Measurements from ENCODE around the gene CFAP70. TPM values are rescaled to one million over a fixed set of nuclear protein-coding genes. Genes with fewer than 3 reads are reported as not detected.

Gene CFAP70
- total RNA-seq, 1 experiment from 2014 or later = 1.5 TPM

- Mint-ChIP-seq H3K27me3 (ENCODE audit: insufficient read depth, unreplicated experiment) (no peaks in the 10 kb centered on the region), H3K27ac (ENCODE audit: low read depth, unreplicated experiment) (peak overlapping the region; percentile 95), H3K9me3 (ENCODE audit: unreplicated experiment) (no peaks in the 10 kb centered on the region), H3K4me3 (ENCODE audit: unreplicated experiment) (peak overlapping the region; percentile 91), H3K36me3 (ENCODE audit: insufficient read depth, unreplicated experiment) (peaks cover 81% of the 10 kb centered on the region), H3K4me1 (ENCODE audit: insufficient read depth, unreplicated experiment) (peaks cover 30% of the 10 kb centered on the region)
- ChIA-PET POLR2A (interaction anchor here (0.5 to 4.4 kb wide), 31 partner anchors 9 to 774 kb away, joined by 3 to 64 read pairs (median 5); partner anchors contain the start of genes ANXA7, CFAP70, ECD and FAM149B1), CTCF (interaction anchor here (0.7 to 0.8 kb wide), 3 partner anchors 8 to 248 kb away, joined by 3 to 5 read pairs (median 5); partner anchors contain the start of gene PPP3CB)
- no peak for DNase-seq (ENCODE audit: unreplicated experiment)
- intact Hi-C loops (cut with micrococcal nuclease) = loop anchor here (2.0 kb wide), 1 partner anchor 165 kb away; no protein-coding TSS in a partner anchor
- TSS peak; percentile 94 for BruUV-seq (replicated peaks)
- TF ChIP-seq, protein P1, sequence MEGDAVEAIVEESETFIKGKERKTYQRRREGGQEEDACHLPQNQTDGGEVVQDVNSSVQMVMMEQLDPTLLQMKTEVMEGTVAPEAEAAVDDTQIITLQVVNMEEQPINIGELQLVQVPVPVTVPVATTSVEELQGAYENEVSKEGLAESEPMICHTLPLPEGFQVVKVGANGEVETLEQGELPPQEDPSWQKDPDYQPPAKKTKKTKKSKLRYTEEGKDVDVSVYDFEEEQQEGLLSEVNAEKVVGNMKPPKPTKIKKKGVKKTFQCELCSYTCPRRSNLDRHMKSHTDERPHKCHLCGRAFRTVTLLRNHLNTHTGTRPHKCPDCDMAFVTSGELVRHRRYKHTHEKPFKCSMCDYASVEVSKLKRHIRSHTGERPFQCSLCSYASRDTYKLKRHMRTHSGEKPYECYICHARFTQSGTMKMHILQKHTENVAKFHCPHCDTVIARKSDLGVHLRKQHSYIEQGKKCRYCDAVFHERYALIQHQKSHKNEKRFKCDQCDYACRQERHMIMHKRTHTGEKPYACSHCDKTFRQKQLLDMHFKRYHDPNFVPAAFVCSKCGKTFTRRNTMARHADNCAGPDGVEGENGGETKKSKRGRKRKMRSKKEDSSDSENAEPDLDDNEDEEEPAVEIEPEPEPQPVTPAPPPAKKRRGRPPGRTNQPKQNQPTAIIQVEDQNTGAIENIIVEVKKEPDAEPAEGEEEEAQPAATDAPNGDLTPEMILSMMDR (IDR thresholded peaks at IDR 0.05; ENCODE audit: unreplicated experiment) = no peak
Observed at GRCh38 chr10:73247509-73248258, 111.0 kb downstream of the CFAP70 start.

DNA sequence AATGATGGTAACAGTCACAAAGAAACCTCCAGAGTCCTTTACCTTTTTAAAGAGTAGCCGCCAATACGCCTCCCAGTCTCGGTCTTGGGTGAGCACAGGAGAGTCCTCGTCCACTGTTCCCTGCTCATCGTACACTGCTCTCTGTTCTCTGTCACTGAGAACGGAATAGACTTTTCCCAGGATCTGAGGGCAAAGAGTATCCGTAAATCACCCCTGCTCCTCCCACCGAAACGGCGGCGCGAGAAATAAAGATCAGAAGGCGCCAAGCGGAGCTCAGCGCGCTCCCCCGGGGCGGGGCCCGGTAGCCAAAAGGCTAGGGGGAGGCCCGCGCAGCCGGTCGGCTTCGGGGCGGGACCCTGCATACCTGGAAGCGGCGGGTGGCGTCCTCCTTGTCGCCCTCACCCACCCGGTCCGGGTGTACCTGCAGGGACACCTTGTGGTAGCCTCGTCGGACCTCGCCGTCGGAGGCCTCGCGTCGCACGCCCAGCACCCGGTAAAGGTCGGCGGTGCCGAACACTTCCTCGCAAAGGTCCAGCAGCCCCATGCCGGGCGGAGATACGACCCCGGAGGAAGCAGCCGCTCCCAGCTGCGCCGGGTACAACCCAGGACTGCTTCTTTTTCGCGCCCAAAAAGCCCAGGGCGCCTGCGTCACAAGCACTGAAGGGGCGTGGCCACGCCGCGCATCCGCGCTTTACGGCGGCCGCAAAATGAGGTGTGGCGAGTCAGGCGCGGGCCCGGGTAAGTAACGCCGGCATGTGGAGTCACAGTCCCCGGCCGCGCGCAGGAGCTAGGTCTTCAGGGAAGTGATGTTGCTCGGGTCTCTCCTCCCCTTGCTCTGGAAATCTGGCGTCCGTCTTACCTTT is 111.8 kb downstream of the CFAP70 start, which contains the start of gene DNAJC9:
DNAJC9 (minus strand) TSS at position 610 of the 863 bp plus-strand sequence; CDS start at position 544, 66 bp downstream.
- Mint-ChIP-seq H3K27ac (ENCODE audit: low read depth, unreplicated experiment) (peak within 1 kb of the TSS; percentile 95), H3K4me3 (ENCODE audit: unreplicated experiment) (peak within 1 kb of the TSS; percentile 91), H3K36me3 (ENCODE audit: insufficient read depth, unreplicated experiment) (peaks cover 81% of the 10 kb centered on the region), H3K4me1 (ENCODE audit: insufficient read depth, unreplicated experiment) (peaks cover 30% of the 10 kb centered on the region), H3K27me3 (ENCODE audit: insufficient read depth, unreplicated experiment) (no peaks in the 10 kb centered on the region), H3K9me3 (ENCODE audit: unreplicated experiment) (no peaks in the 10 kb centered on the region)
- TF ChIP-seq, protein P1 (IDR thresholded peaks at IDR 0.05; ENCODE audit: unreplicated experiment) = peak; percentile 6
- CTCF ChIA-PET = interaction anchor here (0.7 to 0.8 kb wide), 3 partner anchors 9 to 249 kb away, joined by 3 to 5 read pairs (median 5); partner anchors contain the start of gene PPP3CB
- BruUV-seq (replicated peaks) = no TSS peak
- peak; percentile 96 for DNase-seq (ENCODE audit: unreplicated experiment)
- intact Hi-C loops (cut with micrococcal nuclease) = loop anchor here (2.0 kb wide), 1 partner anchor 166 kb away; no protein-coding TSS in a partner anchor
- POLR2A ChIA-PET = interaction anchor here (0.7 to 4.4 kb wide), 33 partner anchors 9 to 1014 kb away, joined by 3 to 64 read pairs (median 5); partner anchors contain the start of genes ANXA7, CFAP70, ECD and FAM149B1

DNA sequence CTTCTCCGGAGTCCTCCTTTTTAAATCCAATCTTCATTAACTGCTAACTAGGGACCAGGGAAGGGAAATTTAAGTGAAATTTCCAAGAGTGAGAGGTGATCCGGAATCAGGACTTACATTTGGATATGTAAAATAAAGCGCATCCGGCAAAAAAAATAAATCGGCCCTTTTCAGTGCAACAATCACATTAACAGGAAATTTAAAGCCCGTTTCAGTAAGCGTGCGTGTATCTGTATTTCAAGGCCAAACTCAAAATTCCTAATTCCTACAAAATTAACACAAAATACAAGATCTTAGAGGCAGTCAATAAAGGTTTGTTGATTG is 112.4 kb downstream of the CFAP70 start:
- intact Hi-C loops (cut with micrococcal nuclease) = loop anchor here (2.0 kb wide), 1 partner anchor 167 kb away; no protein-coding TSS in a partner anchor
- H3K9me3 Mint-ChIP-seq (ENCODE audit: unreplicated experiment) = no peaks in the 10 kb centered on the region
- H3K4me1 Mint-ChIP-seq (ENCODE audit: insufficient read depth, unreplicated experiment) = peaks cover 30% of the 10 kb centered on the region
- POLR2A ChIA-PET = interaction anchor here (0.9 to 4.4 kb wide), 15 partner anchors 9 to 1013 kb away, joined by 3 to 64 read pairs (median 13); partner anchors contain the start of genes ANXA7, CFAP70, ECD and FAM149B1
- H3K27me3 Mint-ChIP-seq (ENCODE audit: insufficient read depth, unreplicated experiment) = no peaks in the 10 kb centered on the region
- TF ChIP-seq, protein P1 (IDR thresholded peaks at IDR 0.05; ENCODE audit: unreplicated experiment) = no peak
- H3K27ac Mint-ChIP-seq (ENCODE audit: low read depth, unreplicated experiment) = peak overlapping the region; percentile 95
- DNase-seq (ENCODE audit: unreplicated experiment) = no peak
- CTCF ChIA-PET = no interaction called here
- BruUV-seq (replicated peaks) = TSS peak; percentile 44
- peak overlapping the region; percentile 91 for H3K4me3 Mint-ChIP-seq (ENCODE audit: unreplicated experiment)
- H3K36me3 Mint-ChIP-seq (ENCODE audit: insufficient read depth, unreplicated experiment) = peaks cover 80% of the 10 kb centered on the region

Data from MCF 10A (cell line).